Left ventricle myocardium inferior (tissue), 1 donor: ENCODE measurements around the gene MPPED2. TPM values are rescaled to one million over a fixed set of nuclear protein-coding genes. Genes with fewer than 3 reads are reported as not detected.
A peak's percentile ranks its signal among the peaks of the same experiment; 100 is the strongest.

Experiments
- DNase-seq: peaks from one replicate; pipeline ENCODE4 v3.0.0-alpha.2; 2020
- H3K27ac ChIP-seq: fragments of 200-600 bp; replicated peaks from 2 replicates; pipeline ENCODE4 v1.8.0; 2021
- H3K27me3 ChIP-seq: fragments of 200-600 bp; 2 replicates; pipeline ENCODE4 v1.8.0; 2021; ENCODE audit warnings: low read depth
- H3K36me3 ChIP-seq: fragments of 200-600 bp; 2 replicates; pipeline ENCODE4 v1.8.0; 2021
- H3K4me1 ChIP-seq: fragments of 200-600 bp; 2 replicates; pipeline ENCODE4 v1.8.0; 2021
- H3K4me3 ChIP-seq: fragments of 200-600 bp; 2 replicates; pipeline ENCODE4 v1.8.0; 2021; ENCODE audit warnings: mild to moderate bottlenecking, moderate library complexity
- H3K9me3 ChIP-seq: fragments of 200-600 bp; replicated peaks from 2 replicates; pipeline ENCODE4 v1.8.0; 2021
- CTCF ChIP-seq: fragments of 200-600 bp; IDR thresholded peaks from 2 replicates; pipeline ENCODE4 v1.8.0; 2021; ENCODE audit warnings: antibody characterized with exemption, mild to moderate bottlenecking, borderline replicate concordance
- intact Hi-C: fragments of 100-400 bp; cut with micrococcal nuclease; formaldehyde crosslinking; loops from one replicate; pipeline ENCODE4 v1.11.0; 2022
- total RNA-seq: library from RNA; stranded (reverse); fragmentation: NEBNext Ultra II Directional; extraction: Animal tissue kit (Norgen Biotek cat#: 25700); gene quantifications from one replicate; pipeline ENCODE4 v1.2.1, GENCODE V29; 2021
- donor health status: DM: no; HTN: yes; CAD: no; lungs with severe emphysema.

The MPPED2 gene
- total RNA-seq, 1 donor from 2014 or later, result 10.8 TPM

- DNase-seq, result no peak
- Histone ChIP-seq H3K36me3 (no peaks in the 10 kb centered on the region), H3K9me3 (no peaks in the 10 kb centered on the region), H3K27me3 (no peaks in the 10 kb centered on the region), H3K4me3 (no peak overlapping the region), H3K4me1 (peaks cover 47% of the 10 kb centered on the region), H3K27ac (no peak overlapping the region)
- TF ChIP-seq CTCF, result no peak
- intact Hi-C loops, result no loop called here
These were observed 122.9 kb downstream of the MPPED2 start for GRCh38 chr11:30463266-30463665.

- DNase-seq, result no peak
- intact Hi-C loops, result no loop called here
- Histone ChIP-seq H3K4me3 (no peak overlapping the region), H3K36me3 (no peaks in the 10 kb centered on the region), H3K9me3 (no peaks in the 10 kb centered on the region), H3K4me1 (peaks cover 50% of the 10 kb centered on the region), H3K27ac (peak overlapping the region; percentile 32), H3K27me3 (no peaks in the 10 kb centered on the region)
- TF ChIP-seq CTCF, result no peak
These were observed 123.7 kb downstream of the MPPED2 start for GRCh38 chr11:30462421-30462820.

GRCh38 chr11:30459821-30460220, 126.3 kb downstream of the MPPED2 start:
- no peak for DNase-seq
- Histone ChIP-seq H3K4me3 (no peak overlapping the region), H3K27ac (no peak overlapping the region), H3K36me3 (no peaks in the 10 kb centered on the region), H3K27me3 (no peaks in the 10 kb centered on the region), H3K4me1 (peaks cover 60% of the 10 kb centered on the region), H3K9me3 (no peaks in the 10 kb centered on the region)
- TF ChIP-seq CTCF, result no peak
- intact Hi-C loops, result no loop called here

- Histone ChIP-seq H3K27ac (no peak overlapping the region), H3K4me3 (no peak overlapping the region), H3K36me3 (no peaks in the 10 kb centered on the region), H3K27me3 (no peaks in the 10 kb centered on the region), H3K9me3 (no peaks in the 10 kb centered on the region), H3K4me1 (peaks cover 65% of the 10 kb centered on the region)
- DNase-seq, result no peak
- intact Hi-C loops, result no loop called here
- TF ChIP-seq CTCF, result no peak
These were observed 126.8 kb downstream of the MPPED2 start for GRCh38 chr11:30459306-30459705.

GRCh38 chr11:30458541-30458940, 127.6 kb downstream of the MPPED2 start:
- peaks cover 72% of the 10 kb centered on the region for H3K4me1 ChIP-seq
- no peak for DNase-seq
- TF ChIP-seq CTCF, result no peak
- H3K4me3 ChIP-seq, result no peak overlapping the region
- H3K27ac ChIP-seq, result no peak overlapping the region
- intact Hi-C loops, result no loop called here
- no peaks in the 10 kb centered on the region for H3K36me3 ChIP-seq
- H3K9me3 ChIP-seq, result no peaks in the 10 kb centered on the region
- no peaks in the 10 kb centered on the region for H3K27me3 ChIP-seq

- no peaks in the 10 kb centered on the region for H3K9me3 ChIP-seq
- DNase-seq, result no peak
- intact Hi-C loops, result no loop called here
- TF ChIP-seq CTCF, result no peak
- H3K27ac ChIP-seq, result peak overlapping the region; percentile 49
- no peaks in the 10 kb centered on the region for H3K27me3 ChIP-seq
- no peak overlapping the region for H3K4me3 ChIP-seq
- peaks cover 72% of the 10 kb centered on the region for H3K4me1 ChIP-seq
- no peaks in the 10 kb centered on the region for H3K36me3 ChIP-seq
These were observed 129.1 kb downstream of the MPPED2 start for GRCh38 chr11:30457087-30457486.
